ENCODE data around the gene TMEM255B.

TMEM255B gene

DNA sequence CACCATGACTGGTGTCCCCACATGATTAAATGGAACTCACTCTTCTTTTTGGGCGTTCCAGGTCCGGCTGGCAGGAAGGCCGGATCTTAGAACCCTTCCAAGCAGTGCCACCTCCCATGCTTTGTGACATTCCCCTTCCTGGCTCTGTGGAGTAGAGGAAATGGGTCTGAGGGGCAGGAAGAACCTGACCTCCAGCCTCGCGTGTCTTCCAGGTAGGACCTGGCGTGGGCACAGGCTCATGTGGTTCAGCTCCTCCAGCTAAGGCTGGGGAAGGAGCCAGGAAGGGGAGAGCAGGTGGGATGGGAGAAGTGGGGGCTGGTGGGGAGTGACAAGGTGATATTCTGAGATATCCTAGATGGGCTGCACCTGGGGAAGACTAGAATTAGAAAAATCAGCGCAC, 2.1 kb downstream of the TMEM255B start:
- H3K9ac ChIP-seq (ENCODE audit: low read length): no peak overlapping the region
- no peak overlapping the region for H2BK12ac ChIP-seq (ENCODE audit: low read length in 2 of 2)
- no peak for DNase-seq
- H3K23ac ChIP-seq (ENCODE audit: low read length in 2 of 2): no peak overlapping the region
- peaks cover 11% of the 10 kb centered on the region for H3K4me1 ChIP-seq (ENCODE audit: control insufficient read depth, insufficient read depth, low read depth, low read length)
- no peak overlapping the region for H2AK5ac ChIP-seq (ENCODE audit: low read length, severe bottlenecking)
- no peak overlapping the region for H4K8ac ChIP-seq (ENCODE audit: low read length)
- H3K4me2 ChIP-seq (ENCODE audit: low read length, poor library complexity, severe bottlenecking): no peak overlapping the region
- H2BK120ac ChIP-seq (ENCODE audit: low read depth, low read length): no peak overlapping the region
- no peak overlapping the region for H3K14ac ChIP-seq (ENCODE audit: low read length in 2 of 2)
- no peak overlapping the region for H2AFZ ChIP-seq (ENCODE audit: low read depth, low read length)
- H3K4ac ChIP-seq (ENCODE audit: low read depth in 1 of 2, low read length in 2 of 2): no peak overlapping the region
- peaks cover 0 to 6% of the 10 kb centered on the region in 2 experiments for H3K36me3 ChIP-seq (ENCODE audit: control insufficient read depth in 1 of 2, insufficient read depth in 2 of 2, low read depth in 1 of 2, low read length in 2 of 2)
- H3K27me3 ChIP-seq (ENCODE audit: control insufficient read depth in 1 of 2, insufficient read depth in 1 of 2, low read length in 2 of 2): peaks cover 11% of the 10 kb centered on the region in 2 experiments
- no peak overlapping the region for H3K18ac ChIP-seq (ENCODE audit: low read depth in 1 of 2, low read length in 2 of 2)
- no peak overlapping the region for H2BK15ac ChIP-seq (ENCODE audit: low read depth, poor library complexity, severe bottlenecking)
- 99% methylated on average over 6 of the region's 7 CpGs for WGBS
- no peak overlapping the region for H2BK5ac ChIP-seq (ENCODE audit: low read depth, low read length, poor library complexity, severe bottlenecking)
- H3K27ac ChIP-seq (ENCODE audit: low read length, poor library complexity, severe bottlenecking): no peak overlapping the region
- peaks cover 4% of the 10 kb centered on the region for H3K79me1 ChIP-seq (replicated peaks; ENCODE audit: low read length, poor library complexity, severe bottlenecking)
- H3K9me3 ChIP-seq (ENCODE audit: control insufficient read depth, low read length): no peaks in the 10 kb centered on the region
- no peak overlapping the region for H4K91ac ChIP-seq (ENCODE audit: low read length)
- H3K4me3 ChIP-seq (ENCODE audit: insufficient read depth in 1 of 2, low read depth in 1 of 2, low read length in 2 of 2): no peak overlapping the region

GRCh38 chr13:113762075-113762474, 3.0 kb downstream of the TMEM255B start:
- Histone ChIP-seq H2AFZ (ENCODE audit: low read depth, low read length) (no peak overlapping the region), H3K18ac (ENCODE audit: low read depth in 1 of 2, low read length in 2 of 2) (no peak overlapping the region), H3K79me1 (replicated peaks; ENCODE audit: low read length, poor library complexity, severe bottlenecking) (peaks cover 4% of the 10 kb centered on the region), H3K23ac (ENCODE audit: low read length in 2 of 2) (no peak overlapping the region), H2BK15ac (ENCODE audit: low read depth, poor library complexity, severe bottlenecking) (no peak overlapping the region), H2BK12ac (ENCODE audit: low read length in 2 of 2) (no peak overlapping the region), H3K4me1 (ENCODE audit: control insufficient read depth, insufficient read depth, low read depth, low read length) (peaks cover 9% of the 10 kb centered on the region), H3K4me3 (ENCODE audit: insufficient read depth in 1 of 2, low read depth in 1 of 2, low read length in 2 of 2) (no peak overlapping the region), H2BK120ac (ENCODE audit: low read depth, low read length) (no peak overlapping the region), H3K14ac (ENCODE audit: low read length in 2 of 2) (no peak overlapping the region), H4K8ac (ENCODE audit: low read length) (no peak overlapping the region), H3K27ac (ENCODE audit: low read length, poor library complexity, severe bottlenecking) (no peak overlapping the region), H3K9ac (ENCODE audit: low read length) (no peak overlapping the region), H4K91ac (ENCODE audit: low read length) (no peak overlapping the region), H3K9me3 (ENCODE audit: control insufficient read depth, low read length) (no peaks in the 10 kb centered on the region), H3K4ac (ENCODE audit: low read depth in 1 of 2, low read length in 2 of 2) (no peak overlapping the region), H3K27me3 (ENCODE audit: control insufficient read depth in 1 of 2, insufficient read depth in 1 of 2, low read length in 2 of 2) (peaks cover 11% of the 10 kb centered on the region in 2 experiments), H3K4me2 (ENCODE audit: low read length, poor library complexity, severe bottlenecking) (no peak overlapping the region), H2BK5ac (ENCODE audit: low read depth, low read length, poor library complexity, severe bottlenecking) (no peak overlapping the region), H3K36me3 (ENCODE audit: control insufficient read depth in 1 of 2, insufficient read depth in 2 of 2, low read depth in 1 of 2, low read length in 2 of 2) (peaks cover 0 to 7% of the 10 kb centered on the region in 2 experiments), H2AK5ac (ENCODE audit: low read length, severe bottlenecking) (no peak overlapping the region)
- DNase-seq: no peak
- WGBS: no CpG with 5 or more reads among the region's 2 CpGs

GRCh38 chr13:113762538-113762937, 3.5 kb downstream of the TMEM255B start:
- H3K27me3 ChIP-seq (ENCODE audit: control insufficient read depth in 1 of 2, insufficient read depth in 1 of 2, low read length in 2 of 2): peaks cover 11% of the 10 kb centered on the region in 2 experiments
- no peak overlapping the region for H3K27ac ChIP-seq (ENCODE audit: low read length, poor library complexity, severe bottlenecking)
- H2BK5ac ChIP-seq (ENCODE audit: low read depth, low read length, poor library complexity, severe bottlenecking): no peak overlapping the region
- no peak overlapping the region for H4K8ac ChIP-seq (ENCODE audit: low read length)
- peaks cover 9% of the 10 kb centered on the region for H3K4me1 ChIP-seq (ENCODE audit: control insufficient read depth, insufficient read depth, low read depth, low read length)
- no peak overlapping the region for H3K14ac ChIP-seq (ENCODE audit: low read length in 2 of 2)
- WGBS: 76% methylated on average over 7 of the region's 11 CpGs
- no peaks in the 10 kb centered on the region for H3K9me3 ChIP-seq (ENCODE audit: control insufficient read depth, low read length)
- H3K4me3 ChIP-seq (ENCODE audit: insufficient read depth in 1 of 2, low read depth in 1 of 2, low read length in 2 of 2): no peak overlapping the region
- DNase-seq: no peak
- no peak overlapping the region for H2BK15ac ChIP-seq (ENCODE audit: low read depth, poor library complexity, severe bottlenecking)
- H4K91ac ChIP-seq (ENCODE audit: low read length): no peak overlapping the region
- no peak overlapping the region for H3K18ac ChIP-seq (ENCODE audit: low read depth in 1 of 2, low read length in 2 of 2)
- H3K23ac ChIP-seq (ENCODE audit: low read length in 2 of 2): no peak overlapping the region
- peaks cover 0 to 7% of the 10 kb centered on the region in 2 experiments for H3K36me3 ChIP-seq (ENCODE audit: control insufficient read depth in 1 of 2, insufficient read depth in 2 of 2, low read depth in 1 of 2, low read length in 2 of 2)
- no peak overlapping the region for H2AK5ac ChIP-seq (ENCODE audit: low read length, severe bottlenecking)
- no peak overlapping the region for H3K4me2 ChIP-seq (ENCODE audit: low read length, poor library complexity, severe bottlenecking)
- H3K79me1 ChIP-seq (replicated peaks; ENCODE audit: low read length, poor library complexity, severe bottlenecking): peaks cover 4% of the 10 kb centered on the region
- no peak overlapping the region for H2AFZ ChIP-seq (ENCODE audit: low read depth, low read length)
- H2BK120ac ChIP-seq (ENCODE audit: low read depth, low read length): no peak overlapping the region
- H3K4ac ChIP-seq (ENCODE audit: low read depth in 1 of 2, low read length in 2 of 2): no peak overlapping the region
- no peak overlapping the region for H2BK12ac ChIP-seq (ENCODE audit: low read length in 2 of 2)
- H3K9ac ChIP-seq (ENCODE audit: low read length): no peak overlapping the region

DNA sequence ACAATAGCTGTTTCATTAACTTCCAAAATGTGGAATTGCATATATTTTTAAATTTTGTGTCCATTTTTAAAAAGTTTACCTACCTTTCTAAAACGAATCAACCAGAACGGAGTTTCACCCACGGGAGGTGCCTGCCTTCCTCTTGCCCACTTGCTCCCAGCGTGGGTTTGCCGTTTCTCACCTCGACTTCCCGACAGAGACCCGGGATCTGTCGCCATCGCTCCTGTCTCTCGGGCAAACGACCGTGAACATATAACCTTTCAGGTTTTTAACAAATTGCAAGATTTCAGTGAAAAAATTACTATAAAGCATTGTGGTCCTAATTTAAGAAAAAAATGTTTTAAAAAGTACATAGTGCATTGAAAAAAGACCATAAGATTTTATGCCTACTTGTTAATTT, 4.2 kb downstream of the TMEM255B start:
- H4K8ac ChIP-seq (ENCODE audit: low read length): no peak overlapping the region
- H3K4me2 ChIP-seq (ENCODE audit: low read length, poor library complexity, severe bottlenecking): no peak overlapping the region
- H2BK12ac ChIP-seq (ENCODE audit: low read length in 2 of 2): no peak overlapping the region
- no peak overlapping the region for H3K18ac ChIP-seq (ENCODE audit: low read depth in 1 of 2, low read length in 2 of 2)
- peaks cover 4% of the 10 kb centered on the region for H3K79me1 ChIP-seq (replicated peaks; ENCODE audit: low read length, poor library complexity, severe bottlenecking)
- H4K91ac ChIP-seq (ENCODE audit: low read length): no peak overlapping the region
- H3K14ac ChIP-seq (ENCODE audit: low read length in 2 of 2): no peak overlapping the region
- no peak for DNase-seq
- H2BK15ac ChIP-seq (ENCODE audit: low read depth, poor library complexity, severe bottlenecking): no peak overlapping the region
- H3K9me3 ChIP-seq (ENCODE audit: control insufficient read depth, low read length): no peaks in the 10 kb centered on the region
- no peak overlapping the region for H2BK120ac ChIP-seq (ENCODE audit: low read depth, low read length)
- H2AFZ ChIP-seq (ENCODE audit: low read depth, low read length): no peak overlapping the region
- H3K4me3 ChIP-seq (ENCODE audit: insufficient read depth in 1 of 2, low read depth in 1 of 2, low read length in 2 of 2): no peak overlapping the region
- no peak overlapping the region for H2BK5ac ChIP-seq (ENCODE audit: low read depth, low read length, poor library complexity, severe bottlenecking)
- H3K9ac ChIP-seq (ENCODE audit: low read length): no peak overlapping the region
- 92% methylated on average over 7 of the region's 13 CpGs for WGBS
- peaks cover 11% of the 10 kb centered on the region in 2 experiments for H3K27me3 ChIP-seq (ENCODE audit: control insufficient read depth in 1 of 2, insufficient read depth in 1 of 2, low read length in 2 of 2)
- H3K4me1 ChIP-seq (ENCODE audit: control insufficient read depth, insufficient read depth, low read depth, low read length): peaks cover 9% of the 10 kb centered on the region
- H3K36me3 ChIP-seq (ENCODE audit: control insufficient read depth in 1 of 2, insufficient read depth in 2 of 2, low read depth in 1 of 2, low read length in 2 of 2): peaks cover 0 to 7% of the 10 kb centered on the region in 2 experiments
- no peak overlapping the region for H2AK5ac ChIP-seq (ENCODE audit: low read length, severe bottlenecking)
- no peak overlapping the region for H3K23ac ChIP-seq (ENCODE audit: low read length in 2 of 2)
- no peak overlapping the region for H3K4ac ChIP-seq (ENCODE audit: low read depth in 1 of 2, low read length in 2 of 2)
- no peak overlapping the region for H3K27ac ChIP-seq (ENCODE audit: low read length, poor library complexity, severe bottlenecking)
